ENCODE results near the gene CHRNA9. TPM values are rescaled to one million over a fixed set of nuclear protein-coding genes. Genes with fewer than 3 reads are reported as not detected.
"Not testable (repeated sequence)": the region's sequence is repeated elsewhere in the genome, so short reads cannot be mapped to it uniquely, and the experiment has no call there.

The CHRNA9 gene
- total RNA-seq, 1 donor from 2014 or later: not detected

DNA sequence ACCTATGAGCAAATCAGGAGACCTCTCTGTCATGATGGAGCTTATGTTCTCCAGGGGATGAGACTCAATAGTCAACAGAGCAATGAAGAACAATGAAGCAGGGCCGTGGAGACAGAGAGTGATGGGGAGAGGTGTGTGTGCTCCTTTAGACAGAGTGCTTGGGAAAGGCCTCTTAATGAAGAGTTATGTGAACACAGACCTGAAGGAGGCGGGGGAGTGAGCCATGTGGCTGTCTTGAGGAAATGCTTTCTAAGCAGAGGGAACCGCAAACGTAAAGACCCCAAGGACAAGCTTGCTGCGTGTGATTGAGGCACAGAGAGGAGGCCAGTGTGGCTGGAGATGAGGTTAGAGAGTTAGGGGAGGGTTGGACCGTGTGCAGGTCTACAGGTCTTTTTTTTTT, 53.1 kb downstream of the CHRNA9 start:
- no peak for TF ChIP-seq CTCF (IDR thresholded peaks at IDR 0.05; ENCODE audit: partially characterized antibody, unreplicated experiment)
- Mint-ChIP-seq H3K4me3 (ENCODE audit: unreplicated experiment) (no peak overlapping the region), H3K36me3 (ENCODE audit: unreplicated experiment) (no peaks in the 10 kb centered on the region), H3K27ac (ENCODE audit: unreplicated experiment) (no peak overlapping the region), H3K9me3 (ENCODE audit: unreplicated experiment) (no peaks in the 10 kb centered on the region), H3K4me1 (ENCODE audit: low read depth, unreplicated experiment) (no peaks in the 10 kb centered on the region), H3K27me3 (ENCODE audit: unreplicated experiment) (no peaks in the 10 kb centered on the region)
- no peak for DNase-seq

- no peak for DNase-seq
- no peak for TF ChIP-seq CTCF (IDR thresholded peaks at IDR 0.05; ENCODE audit: partially characterized antibody, unreplicated experiment)
- no peak overlapping the region for H3K4me3 Mint-ChIP-seq (ENCODE audit: unreplicated experiment)
- H3K4me1 Mint-ChIP-seq (ENCODE audit: low read depth, unreplicated experiment): no peaks in the 10 kb centered on the region
- H3K36me3 Mint-ChIP-seq (ENCODE audit: unreplicated experiment): no peaks in the 10 kb centered on the region
- H3K27ac Mint-ChIP-seq (ENCODE audit: unreplicated experiment): no peak overlapping the region
- no peaks in the 10 kb centered on the region for H3K9me3 Mint-ChIP-seq (ENCODE audit: unreplicated experiment)
- H3K27me3 Mint-ChIP-seq (ENCODE audit: unreplicated experiment): peaks cover 2% of the 10 kb centered on the region
Observed at GRCh38 chr4:40389986-40390385, 54.9 kb downstream of the CHRNA9 start.

DNA sequence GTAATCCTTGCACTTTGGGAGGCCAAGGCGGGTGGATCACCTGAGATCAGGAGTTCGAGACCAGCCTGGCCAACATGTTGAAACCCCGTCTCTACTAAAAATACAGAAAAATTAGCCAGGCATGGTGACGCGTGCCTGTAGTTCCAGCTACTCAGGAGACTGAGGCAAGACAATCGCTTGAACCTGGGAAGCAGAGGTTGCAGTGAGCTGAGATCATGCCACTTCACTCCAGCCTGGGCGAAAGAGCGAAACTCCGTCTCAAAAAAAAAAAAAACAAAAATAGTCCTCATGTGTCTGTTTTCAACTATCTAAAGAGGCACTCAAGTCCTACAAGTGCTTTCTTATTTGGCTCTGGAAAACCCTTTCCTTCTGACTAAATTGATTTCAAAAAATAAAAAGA, 57.1 kb downstream of the CHRNA9 start:
- not testable (repeated sequence) for DNase-seq; H3K36me3 Mint-ChIP-seq (ENCODE audit: unreplicated experiment); H3K4me1 Mint-ChIP-seq (ENCODE audit: low read depth, unreplicated experiment); H3K9me3 Mint-ChIP-seq (ENCODE audit: unreplicated experiment); H3K4me3 Mint-ChIP-seq (ENCODE audit: unreplicated experiment); H3K27ac Mint-ChIP-seq (ENCODE audit: unreplicated experiment); H3K27me3 Mint-ChIP-seq (ENCODE audit: unreplicated experiment)

DNA sequence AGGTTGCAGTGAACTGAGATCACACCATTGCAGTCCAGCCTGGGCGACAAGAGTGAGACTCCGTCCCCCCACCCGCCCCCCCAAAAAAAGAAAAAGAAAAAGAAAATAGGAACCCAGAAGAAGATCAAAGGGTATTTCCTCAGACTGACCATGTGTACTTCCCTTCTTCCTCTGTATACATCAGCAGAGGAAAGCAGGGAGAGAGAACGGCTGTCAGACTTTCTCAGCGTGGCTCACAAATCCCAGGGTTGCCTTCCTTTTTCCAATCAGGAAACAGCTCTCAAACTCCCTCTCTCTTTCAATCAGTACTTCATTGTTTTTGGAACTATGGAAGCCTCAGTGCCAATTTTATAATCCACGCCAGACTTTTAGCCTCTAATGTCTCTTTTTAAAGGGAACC, 59.1 kb downstream of the CHRNA9 start:
- Mint-ChIP-seq H3K27ac (ENCODE audit: unreplicated experiment) (no peak overlapping the region), H3K27me3 (ENCODE audit: unreplicated experiment) (peaks cover 2% of the 10 kb centered on the region), H3K36me3 (ENCODE audit: unreplicated experiment) (no peaks in the 10 kb centered on the region), H3K4me1 (ENCODE audit: low read depth, unreplicated experiment) (peaks cover 4% of the 10 kb centered on the region), H3K4me3 (ENCODE audit: unreplicated experiment) (no peak overlapping the region), H3K9me3 (ENCODE audit: unreplicated experiment) (no peaks in the 10 kb centered on the region)
- DNase-seq: no peak
- TF ChIP-seq CTCF (IDR thresholded peaks at IDR 0.05; ENCODE audit: partially characterized antibody, unreplicated experiment): no peak

DNA sequence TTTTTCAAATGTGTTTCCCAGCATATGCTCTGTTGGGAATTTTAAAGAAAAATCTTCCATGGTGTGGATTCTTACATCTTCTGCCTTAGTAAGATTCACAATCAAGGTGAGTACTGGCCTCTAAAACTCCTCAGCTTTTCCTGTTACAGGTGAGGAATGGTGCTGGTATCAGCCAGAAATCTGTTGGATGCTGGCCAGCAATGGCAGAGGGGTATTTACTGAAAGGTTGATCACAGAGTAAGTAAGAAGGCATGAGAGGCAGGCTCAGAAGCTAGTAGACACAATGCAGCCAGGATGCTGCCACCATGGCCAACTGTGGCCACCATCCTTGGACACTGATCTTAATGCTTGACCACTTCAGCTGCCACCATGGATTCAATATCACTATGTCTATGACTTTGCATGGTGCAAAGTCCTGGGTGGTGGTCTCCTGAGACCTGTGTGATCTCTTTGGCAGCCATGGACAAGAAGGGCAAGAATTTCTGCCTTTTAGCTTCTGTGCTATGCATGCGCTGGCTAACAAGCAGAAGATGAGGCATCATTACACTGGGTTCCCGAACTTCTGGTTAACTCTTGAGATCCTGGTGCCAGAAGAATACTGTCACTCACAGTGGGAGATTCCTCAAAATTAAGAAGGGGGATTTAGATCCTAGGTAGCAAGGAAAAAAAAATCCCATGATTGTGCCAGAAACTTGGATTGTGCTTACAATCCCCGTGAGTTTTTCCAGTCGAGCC, 60.2 kb downstream of the CHRNA9 start:
- Mint-ChIP-seq H3K4me1 (ENCODE audit: low read depth, unreplicated experiment) (peaks cover 4% of the 10 kb centered on the region), H3K36me3 (ENCODE audit: unreplicated experiment) (no peaks in the 10 kb centered on the region), H3K27me3 (ENCODE audit: unreplicated experiment) (peaks cover 2% of the 10 kb centered on the region), H3K27ac (ENCODE audit: unreplicated experiment) (no peak overlapping the region), H3K9me3 (ENCODE audit: unreplicated experiment) (no peaks in the 10 kb centered on the region), H3K4me3 (ENCODE audit: unreplicated experiment) (no peak overlapping the region)
- no peak for TF ChIP-seq CTCF (IDR thresholded peaks at IDR 0.05; ENCODE audit: partially characterized antibody, unreplicated experiment)
- DNase-seq: no peak

Measured in glutamatergic neuron (in vitro differentiated cells).